ENCODE measurements around the gene IRF9. TPM values are rescaled to one million over a fixed set of nuclear protein-coding genes. Genes with fewer than 3 reads are reported as not detected.
A peak's percentile ranks its signal among the peaks of the same experiment; 100 is the strongest.

Gene IRF9
- total and polyA plus RNA-seq, 2 of the 13 experiments (the other 11 are each of a cell fraction or from before 2014, with no cell fraction given), result 14.9 to 49.7 TPM

DNA sequence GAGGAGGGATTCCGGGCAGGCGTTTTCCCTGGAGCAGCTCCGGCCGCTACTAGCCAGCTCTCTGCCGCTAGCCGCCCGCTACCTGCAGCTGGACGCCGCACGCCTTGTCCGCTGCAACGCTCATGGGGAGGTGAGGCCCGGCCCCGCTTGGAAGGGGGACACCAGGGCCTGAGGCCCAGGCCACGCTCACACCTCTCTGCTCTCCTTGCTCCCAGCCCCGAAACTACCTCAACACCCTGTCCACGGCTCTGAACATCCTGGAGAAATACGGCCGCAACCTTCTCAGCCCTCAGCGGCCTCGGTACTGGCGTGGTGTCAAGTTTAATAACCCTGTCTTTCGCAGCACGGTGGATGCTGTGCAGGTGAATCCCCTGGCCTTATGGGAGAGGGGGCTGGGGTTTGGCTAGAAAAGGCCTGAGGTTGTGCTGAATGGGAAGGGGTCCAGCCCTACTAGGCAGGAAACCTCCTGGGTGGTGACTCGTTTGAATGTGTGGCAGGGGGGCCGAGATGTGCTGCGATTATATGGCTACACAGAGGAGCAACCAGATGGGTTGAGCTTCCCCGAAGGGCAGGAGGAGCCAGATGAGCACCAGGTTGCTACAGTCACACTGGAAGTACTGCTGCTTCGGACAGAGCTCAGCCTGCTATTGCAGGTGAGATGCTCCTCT, 13.2 kb upstream of the IRF9 start (continued):
- TF ChIP-seq, protein P1, sequence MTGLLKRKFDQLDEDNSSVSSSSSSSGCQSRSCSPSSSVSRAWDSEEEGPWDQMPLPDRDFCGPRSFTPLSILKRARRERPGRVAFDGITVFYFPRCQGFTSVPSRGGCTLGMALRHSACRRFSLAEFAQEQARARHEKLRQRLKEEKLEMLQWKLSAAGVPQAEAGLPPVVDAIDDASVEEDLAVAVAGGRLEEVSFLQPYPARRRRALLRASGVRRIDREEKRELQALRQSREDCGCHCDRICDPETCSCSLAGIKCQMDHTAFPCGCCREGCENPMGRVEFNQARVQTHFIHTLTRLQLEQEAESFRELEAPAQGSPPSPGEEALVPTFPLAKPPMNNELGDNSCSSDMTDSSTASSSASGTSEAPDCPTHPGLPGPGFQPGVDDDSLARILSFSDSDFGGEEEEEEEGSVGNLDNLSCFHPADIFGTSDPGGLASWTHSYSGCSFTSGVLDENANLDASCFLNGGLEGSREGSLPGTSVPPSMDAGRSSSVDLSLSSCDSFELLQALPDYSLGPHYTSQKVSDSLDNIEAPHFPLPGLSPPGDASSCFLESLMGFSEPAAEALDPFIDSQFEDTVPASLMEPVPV (CRISPR knock-in tag; IDR thresholded peaks at IDR 0.05), result peak; percentile 78; the same call in 1 of the 2 replicates
- TF ChIP-seq THAP11 (CRISPR knock-in tag; IDR thresholded peaks at IDR 0.05) (no peak), ZNF207 (IDR thresholded peaks at IDR 0.05; ENCODE audit: borderline replicate concordance) (no peak), ZNF672 (CRISPR knock-in tag; IDR thresholded peaks at IDR 0.05) (no peak), SIN3B (IDR thresholded peaks at IDR 0.05; ENCODE audit: low read length) (no peak; the same call in 1 of the 2 replicates), YEATS4 (CRISPR knock-in tag; IDR thresholded peaks at IDR 0.05; ENCODE audit: borderline replicate concordance) (peak; percentile 3; the same call in 1 of the 2 replicates), ZMAT3 (CRISPR knock-in tag; conservative IDR thresholded peaks at IDR 0.05) (peak; percentile 62; the same call in 1 of the 2 replicates), TSC22D2 (CRISPR knock-in tag; IDR thresholded peaks at IDR 0.05; ENCODE audit: borderline replicate concordance) (no peak), ZFYVE20 (CRISPR knock-in tag; IDR thresholded peaks at IDR 0.05; ENCODE audit: borderline replicate concordance, low read depth) (no peak; the same call in 1 of the 2 replicates), RFXAP (CRISPR knock-in tag; IDR thresholded peaks at IDR 0.05; ENCODE audit: borderline replicate concordance) (peak; percentile 53; the same call in 1 of the 2 replicates), EED (CRISPR knock-in tag; IDR thresholded peaks at IDR 0.05) (peak; percentile 92), KLF6 (CRISPR knock-in tag; IDR thresholded peaks at IDR 0.05) (no peak), RORA (CRISPR knock-in tag; IDR thresholded peaks at IDR 0.05) (no peak), NFE2L2 (IDR thresholded peaks at IDR 0.05; ENCODE audit: low read length) (no peak)
- TF ChIP-seq, protein P2, sequence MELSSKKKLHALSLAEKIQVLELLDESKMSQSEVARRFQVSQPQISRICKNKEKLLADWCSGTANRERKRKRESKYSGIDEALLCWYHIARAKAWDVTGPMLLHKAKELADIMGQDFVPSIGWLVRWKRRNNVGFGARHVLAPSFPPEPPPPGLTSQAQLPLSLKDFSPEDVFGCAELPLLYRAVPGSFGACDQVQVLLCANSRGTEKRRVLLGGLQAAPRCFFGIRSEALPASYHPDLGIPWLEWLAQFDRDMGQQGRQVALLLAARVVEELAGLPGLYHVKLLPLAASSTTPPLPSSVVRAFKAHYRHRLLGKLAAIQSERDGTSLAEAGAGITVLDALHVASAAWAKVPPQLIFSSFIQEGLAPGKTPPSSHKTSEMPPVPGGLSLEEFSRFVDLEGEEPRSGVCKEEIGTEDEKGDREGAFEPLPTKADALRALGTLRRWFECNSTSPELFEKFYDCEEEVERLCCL (CRISPR knock-in tag; IDR thresholded peaks at IDR 0.05; ENCODE audit: borderline replicate concordance), result peak; percentile 75; the same call in 1 of the 2 replicates
- TF ChIP-seq, protein P3, sequence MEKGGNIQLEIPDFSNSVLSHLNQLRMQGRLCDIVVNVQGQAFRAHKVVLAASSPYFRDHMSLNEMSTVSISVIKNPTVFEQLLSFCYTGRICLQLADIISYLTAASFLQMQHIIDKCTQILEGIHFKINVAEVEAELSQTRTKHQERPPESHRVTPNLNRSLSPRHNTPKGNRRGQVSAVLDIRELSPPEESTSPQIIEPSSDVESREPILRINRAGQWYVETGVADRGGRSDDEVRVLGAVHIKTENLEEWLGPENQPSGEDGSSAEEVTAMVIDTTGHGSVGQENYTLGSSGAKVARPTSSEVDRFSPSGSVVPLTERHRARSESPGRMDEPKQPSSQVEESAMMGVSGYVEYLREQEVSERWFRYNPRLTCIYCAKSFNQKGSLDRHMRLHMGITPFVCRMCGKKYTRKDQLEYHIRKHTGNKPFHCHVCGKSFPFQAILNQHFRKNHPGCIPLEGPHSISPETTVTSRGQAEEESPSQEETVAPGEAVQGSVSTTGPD (CRISPR knock-in tag; IDR thresholded peaks at IDR 0.05), result no peak
- TF ChIP-seq, protein P4, sequence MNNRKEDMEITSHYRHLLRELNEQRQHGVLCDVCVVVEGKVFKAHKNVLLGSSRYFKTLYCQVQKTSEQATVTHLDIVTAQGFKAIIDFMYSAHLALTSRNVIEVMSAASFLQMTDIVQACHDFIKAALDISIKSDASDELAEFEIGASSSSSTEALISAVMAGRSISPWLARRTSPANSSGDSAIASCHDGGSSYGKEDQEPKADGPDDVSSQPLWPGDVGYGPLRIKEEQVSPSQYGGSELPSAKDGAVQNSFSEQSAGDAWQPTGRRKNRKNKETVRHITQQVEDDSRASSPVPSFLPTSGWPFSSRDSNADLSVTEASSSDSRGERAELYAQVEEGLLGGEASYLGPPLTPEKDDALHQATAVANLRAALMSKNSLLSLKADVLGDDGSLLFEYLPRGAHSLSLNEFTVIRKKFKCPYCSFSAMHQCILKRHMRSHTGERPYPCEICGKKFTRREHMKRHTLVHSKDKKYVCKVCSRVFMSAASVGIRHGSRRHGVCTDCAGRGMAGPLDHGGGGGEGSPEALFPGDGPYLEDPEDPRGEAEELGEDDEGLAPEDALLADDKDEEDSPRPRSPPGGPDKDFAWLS (CRISPR knock-in tag; IDR thresholded peaks at IDR 0.05; ENCODE audit: borderline replicate concordance), result no peak
- TF ChIP-seq, protein P5, sequence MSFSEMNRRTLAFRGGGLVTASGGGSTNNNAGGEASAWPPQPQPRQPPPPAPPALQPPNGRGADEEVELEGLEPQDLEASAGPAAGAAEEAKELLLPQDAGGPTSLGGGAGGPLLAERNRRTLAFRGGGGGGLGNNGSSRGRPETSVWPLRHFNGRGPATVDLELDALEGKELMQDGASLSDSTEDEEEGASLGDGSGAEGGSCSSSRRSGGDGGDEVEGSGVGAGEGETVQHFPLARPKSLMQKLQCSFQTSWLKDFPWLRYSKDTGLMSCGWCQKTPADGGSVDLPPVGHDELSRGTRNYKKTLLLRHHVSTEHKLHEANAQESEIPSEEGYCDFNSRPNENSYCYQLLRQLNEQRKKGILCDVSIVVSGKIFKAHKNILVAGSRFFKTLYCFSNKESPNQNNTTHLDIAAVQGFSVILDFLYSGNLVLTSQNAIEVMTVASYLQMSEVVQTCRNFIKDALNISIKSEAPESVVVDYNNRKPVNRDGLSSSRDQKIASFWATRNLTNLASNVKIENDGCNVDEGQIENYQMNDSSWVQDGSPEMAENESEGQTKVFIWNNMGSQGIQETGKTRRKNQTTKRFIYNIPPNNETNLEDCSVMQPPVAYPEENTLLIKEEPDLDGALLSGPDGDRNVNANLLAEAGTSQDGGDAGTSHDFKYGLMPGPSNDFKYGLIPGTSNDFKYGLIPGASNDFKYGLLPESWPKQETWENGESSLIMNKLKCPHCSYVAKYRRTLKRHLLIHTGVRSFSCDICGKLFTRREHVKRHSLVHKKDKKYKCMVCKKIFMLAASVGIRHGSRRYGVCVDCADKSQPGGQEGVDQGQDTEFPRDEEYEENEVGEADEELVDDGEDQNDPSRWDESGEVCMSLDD (CRISPR knock-in tag; IDR thresholded peaks at IDR 0.05; ENCODE audit: borderline replicate concordance), result no peak
- TF ChIP-seq, protein P6, sequence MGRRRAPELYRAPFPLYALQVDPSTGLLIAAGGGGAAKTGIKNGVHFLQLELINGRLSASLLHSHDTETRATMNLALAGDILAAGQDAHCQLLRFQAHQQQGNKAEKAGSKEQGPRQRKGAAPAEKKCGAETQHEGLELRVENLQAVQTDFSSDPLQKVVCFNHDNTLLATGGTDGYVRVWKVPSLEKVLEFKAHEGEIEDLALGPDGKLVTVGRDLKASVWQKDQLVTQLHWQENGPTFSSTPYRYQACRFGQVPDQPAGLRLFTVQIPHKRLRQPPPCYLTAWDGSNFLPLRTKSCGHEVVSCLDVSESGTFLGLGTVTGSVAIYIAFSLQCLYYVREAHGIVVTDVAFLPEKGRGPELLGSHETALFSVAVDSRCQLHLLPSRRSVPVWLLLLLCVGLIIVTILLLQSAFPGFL (CRISPR knock-in tag; IDR thresholded peaks at IDR 0.05), result no peak

Data from HepG2 (cell line).